Neural cell (in vitro differentiated cells): Measurements from ENCODE around the gene LYPD3.

Experiments
- EP300 ChIP-seq: fragments of 450-650 bp; conservative IDR thresholded peaks from 2 replicates; pipeline ENCODE4 v1.6.1; 2014; ENCODE audit warnings: antibody characterized with exemption, mild to moderate bottlenecking, moderate library complexity; ENCODE audit not compliant: poor library complexity, severe bottlenecking
- EZH2 ChIP-seq: fragments of 200-600, 300-800 bp; shearing (Covaris generic), sonication (generic); IDR thresholded peaks from 2 replicates; pipeline ENCODE4 v1.6.1; 2014; ENCODE audit warnings: antibody characterized with exemption, low read length, borderline replicate concordance, mild to moderate bottlenecking; ENCODE audit not compliant: insufficient read depth, poor library complexity, severe bottlenecking
- POLR2AphosphoS5 ChIP-seq: IDR thresholded peaks from 2 replicates; pipeline ENCODE4 v1.6.1; 2012
- SMC3 ChIP-seq: fragments of 450-650 bp; conservative IDR thresholded peaks from 2 replicates; pipeline ENCODE4 v1.6.1; 2014; ENCODE audit warnings: antibody characterized with exemption, mild to moderate bottlenecking, moderate library complexity; ENCODE audit not compliant: poor library complexity
- TF ChIP-seq, protein P1 (sequence below): fragments of 450-650 bp; IDR thresholded peaks from 2 replicates; pipeline ENCODE4 v1.5.1; 2014; ENCODE audit warnings: antibody characterized with exemption, mild to moderate bottlenecking, moderate library complexity; ENCODE audit not compliant: poor library complexity, severe bottlenecking

DNA sequence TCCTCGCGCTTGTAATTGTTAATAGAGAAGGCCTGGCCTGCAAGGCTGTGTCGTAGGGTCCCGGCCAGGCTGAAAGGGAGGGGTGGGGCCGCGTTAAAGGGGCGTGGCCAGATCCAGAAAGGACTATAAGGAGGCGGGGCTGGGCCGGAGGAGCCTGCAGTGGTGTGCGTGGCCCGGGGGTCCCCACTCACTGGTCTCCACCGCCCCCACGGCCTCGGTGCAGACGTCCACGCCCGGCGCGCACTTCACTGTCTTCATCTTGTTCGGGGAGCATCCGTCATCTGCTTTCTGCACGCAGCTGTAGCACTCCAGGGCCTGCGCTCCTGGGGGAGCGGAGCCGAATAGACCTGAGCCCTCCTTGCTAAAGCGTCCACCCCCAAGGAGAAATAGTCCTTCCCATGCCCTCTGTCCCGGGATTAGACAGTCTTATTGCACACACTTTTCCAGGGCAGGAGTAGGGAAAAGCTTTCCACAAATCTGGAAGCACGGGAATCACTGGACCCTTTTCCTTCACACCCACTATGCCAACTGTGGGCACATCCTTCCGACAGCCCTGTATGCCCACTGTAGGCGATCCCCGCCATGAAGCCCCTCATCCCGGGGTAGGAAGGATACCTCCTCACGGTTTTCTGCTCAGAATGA lies 1.2 kb downstream of the LYPD3 start:
- TF ChIP-seq EZH2 (no peak), SMC3 (no peak), EP300 (no peak), POLR2AphosphoS5 (no peak)
- TF ChIP-seq, protein P1, sequence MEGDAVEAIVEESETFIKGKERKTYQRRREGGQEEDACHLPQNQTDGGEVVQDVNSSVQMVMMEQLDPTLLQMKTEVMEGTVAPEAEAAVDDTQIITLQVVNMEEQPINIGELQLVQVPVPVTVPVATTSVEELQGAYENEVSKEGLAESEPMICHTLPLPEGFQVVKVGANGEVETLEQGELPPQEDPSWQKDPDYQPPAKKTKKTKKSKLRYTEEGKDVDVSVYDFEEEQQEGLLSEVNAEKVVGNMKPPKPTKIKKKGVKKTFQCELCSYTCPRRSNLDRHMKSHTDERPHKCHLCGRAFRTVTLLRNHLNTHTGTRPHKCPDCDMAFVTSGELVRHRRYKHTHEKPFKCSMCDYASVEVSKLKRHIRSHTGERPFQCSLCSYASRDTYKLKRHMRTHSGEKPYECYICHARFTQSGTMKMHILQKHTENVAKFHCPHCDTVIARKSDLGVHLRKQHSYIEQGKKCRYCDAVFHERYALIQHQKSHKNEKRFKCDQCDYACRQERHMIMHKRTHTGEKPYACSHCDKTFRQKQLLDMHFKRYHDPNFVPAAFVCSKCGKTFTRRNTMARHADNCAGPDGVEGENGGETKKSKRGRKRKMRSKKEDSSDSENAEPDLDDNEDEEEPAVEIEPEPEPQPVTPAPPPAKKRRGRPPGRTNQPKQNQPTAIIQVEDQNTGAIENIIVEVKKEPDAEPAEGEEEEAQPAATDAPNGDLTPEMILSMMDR = no peak
